PC-9 (cell line): Measurements from ENCODE around the gene CENPB. TPM values are rescaled to one million over a fixed set of nuclear protein-coding genes. Genes with fewer than 3 reads are reported as not detected.
A peak's percentile ranks its signal among the peaks of the same experiment; 100 is the strongest.

Experiments
- BruUV-seq: library from RNA; stranded (reverse); fragments of 400-500 nt; replicated peaks from 2 replicates; lab custom pipeline; 2021; lab: Mats Ljungman, UMichigan
- CTCF ChIA-PET: fragments of 300-600 bp; sonication (Branson Sonifier 250); formaldehyde crosslinking; loops from one replicate; lab custom pipeline; 2022; ENCODE audit warnings: antibody characterized with exemption; lab: Charles Lee
- POLR2A ChIA-PET: fragments of 300-600 bp; sonication (Branson Sonifier 250); formaldehyde crosslinking; loops from one replicate; lab custom pipeline; 2022; ENCODE audit warnings: antibody characterized with exemption; ENCODE audit not compliant: unreplicated experiment; lab: Charles Lee
- DNase-seq, 2 experiments: peaks; one replicate each; pipeline versions ENCODE4 v3.0.0 to v3.0.0-alpha.2; 2015 to 2022; ENCODE audit warnings: mixed read lengths in 1 of 2
- H2AFZ ChIP-seq: fragments of 200-600 bp; sonication (generic); 2 replicates; pipeline ENCODE4 v1.8.1; 2017; ENCODE audit warnings: antibody characterized with exemption
- H3F3A ChIP-seq: fragments of 200-600 bp; sonication (generic); 2 replicates; pipeline ENCODE4 v1.8.1; 2017; ENCODE audit warnings: antibody characterized with exemption, mild to moderate bottlenecking, low read depth; ENCODE audit not compliant: insufficient read depth
- H3K27ac ChIP-seq: fragments of 200-600 bp; sonication (generic); 2 replicates; pipeline ENCODE4 v1.6.1; 2016; ENCODE audit warnings: mixed run types
- H3K27me3 ChIP-seq: fragments of 200-600 bp; sonication (generic); 2 replicates; pipeline ENCODE4 v1.6.1; 2016; ENCODE audit warnings: low read depth, mixed run types; ENCODE audit not compliant: insufficient read depth
- H3K36me3 ChIP-seq: fragments of 200-600 bp; sonication (generic); 2 replicates; pipeline ENCODE4 v1.6.1; 2016; ENCODE audit warnings: low read depth, mixed run types
- H3K4me1 ChIP-seq: fragments of 200-600 bp; sonication (generic); replicated peaks from 2 replicates; pipeline ENCODE4 v1.6.1; 2016; ENCODE audit warnings: mixed run types; ENCODE audit not compliant: insufficient read depth
- H3K4me2 ChIP-seq: fragments of 200-600 bp; sonication (generic); 2 replicates; pipeline ENCODE4 v1.6.1; 2017; ENCODE audit warnings: mixed run types
- H3K4me3 ChIP-seq: fragments of 200-600 bp; sonication (generic); 2 replicates; pipeline ENCODE4 v1.6.1; 2016; ENCODE audit warnings: mixed run types
- H3K79me2 ChIP-seq: fragments of 200-600 bp; sonication (generic); 2 replicates; pipeline ENCODE4 v1.6.1; 2017; ENCODE audit warnings: low read depth, mixed run types
- H3K9me2 ChIP-seq: fragments of 200-600 bp; sonication (generic); 2 replicates; pipeline ENCODE4 v1.8.1; 2017; ENCODE audit warnings: mild to moderate bottlenecking; ENCODE audit not compliant: insufficient read depth
- H3K9me3 ChIP-seq: fragments of 200-600 bp; sonication (generic); 2 replicates; pipeline ENCODE4 v1.8.1; 2016; ENCODE audit warnings: low read depth; ENCODE audit not compliant: insufficient read depth
- H4K20me1 ChIP-seq: fragments of 200-600 bp; sonication (generic); 2 replicates; pipeline ENCODE4 v1.8.1; 2017; ENCODE audit not compliant: insufficient read depth
- CTCF ChIP-seq: fragments of 200-600 bp; sonication (generic); conservative IDR thresholded peaks from 2 replicates; pipeline ENCODE4 v1.6.1; 2017; ENCODE audit warnings: mixed run types, antibody characterized with exemption, mild to moderate bottlenecking, moderate library complexity
- EZH2 ChIP-seq: fragments of 200-600 bp; sonication (generic); IDR thresholded peaks from 2 replicates; pipeline ENCODE4 v1.8.0; 2017; ENCODE audit warnings: antibody characterized with exemption, low read depth
- intact Hi-C: fragments of 100-400 bp; cut with micrococcal nuclease; formaldehyde crosslinking; loops from one replicate; pipeline ENCODE4 v1.10.0; 2022; ENCODE audit not compliant: unreplicated experiment
- total RNA-seq: library from RNA; stranded (reverse); gene quantifications from 2 replicates; pipeline ENCODE4 v1.2.3, GENCODE V29; 2021

The CENPB gene
- total RNA-seq, 1 experiment from 2014 or later = 70.8 TPM

GRCh38 chr20:3751305-3751674, 35.2 kb downstream of the CENPB start:
- Histone ChIP-seq H3K4me3 (no peak overlapping the region), H3K79me2 (no peaks in the 10 kb centered on the region), H3F3A (no peaks in the 10 kb centered on the region), H2AFZ (no peak overlapping the region), H3K36me3 (no peaks in the 10 kb centered on the region), H3K9me2 (no peaks in the 10 kb centered on the region), H4K20me1 (no peaks in the 10 kb centered on the region), H3K9me3 (no peaks in the 10 kb centered on the region), H3K27me3 (no peaks in the 10 kb centered on the region), H3K27ac (no peak overlapping the region), H3K4me2 (no peak overlapping the region), H3K4me1 (no peaks in the 10 kb centered on the region)
- BruUV-seq = no TSS peak
- ChIA-PET POLR2A (no interaction called here), CTCF (interaction anchor here (0.9 kb wide), 1 partner anchor 15 kb away, joined by 5 read pairs; the partner anchor contains the start of gene ADISSP)
- TF ChIP-seq CTCF (no peak), EZH2 (no peak)
- intact Hi-C loops = no loop called here
- DNase-seq = no peak

- ChIA-PET POLR2A (interaction anchor here (0.6 kb wide), 1 partner anchor 84 kb away, joined by 4 read pairs; no protein-coding TSS in a partner anchor), CTCF (interaction anchor here (0.5 to 1.0 kb wide), 3 partner anchors 30 to 335 kb away, joined by 3 to 8 read pairs (median 3); no protein-coding TSS in a partner anchor)
- no peak overlapping the region for H3K4me2 ChIP-seq
- no peaks in the 10 kb centered on the region for H3F3A ChIP-seq
- TF ChIP-seq EZH2 (no peak), CTCF (peak; percentile 52)
- peak in 1 of 2 experiments; percentile 54 for DNase-seq
- H3K9me2 ChIP-seq = no peaks in the 10 kb centered on the region
- H3K27me3 ChIP-seq = no peaks in the 10 kb centered on the region
- no peaks in the 10 kb centered on the region for H3K4me1 ChIP-seq
- BruUV-seq = no TSS peak
- no peaks in the 10 kb centered on the region for H4K20me1 ChIP-seq
- intact Hi-C loops = no loop called here
- no peak overlapping the region for H3K27ac ChIP-seq
- H3K36me3 ChIP-seq = no peaks in the 10 kb centered on the region
- no peak overlapping the region for H2AFZ ChIP-seq
- no peak overlapping the region for H3K4me3 ChIP-seq
- H3K9me3 ChIP-seq = no peaks in the 10 kb centered on the region
- H3K79me2 ChIP-seq = no peaks in the 10 kb centered on the region
Observed at GRCh38 chr20:3749689-3750531, 36.6 kb downstream of the CENPB start.

- H3K4me3 ChIP-seq = no peak overlapping the region
- ChIA-PET CTCF (interaction anchor here (0.6 to 1.0 kb wide), 3 partner anchors 41 to 336 kb away, joined by 3 to 4 read pairs (median 3); no protein-coding TSS in a partner anchor), POLR2A (interaction anchor here (0.6 kb wide), 1 partner anchor 83 kb away, joined by 4 read pairs; no protein-coding TSS in a partner anchor)
- no peaks in the 10 kb centered on the region for H3K36me3 ChIP-seq
- H3K79me2 ChIP-seq = no peaks in the 10 kb centered on the region
- H2AFZ ChIP-seq = no peak overlapping the region
- no peak overlapping the region for H3K4me2 ChIP-seq
- no peak for TF ChIP-seq CTCF
- TF ChIP-seq EZH2 = no peak
- no peaks in the 10 kb centered on the region for H3K27me3 ChIP-seq
- no TSS peak for BruUV-seq
- DNase-seq = no peak
- H4K20me1 ChIP-seq = no peaks in the 10 kb centered on the region
- H3K9me3 ChIP-seq = no peaks in the 10 kb centered on the region
- H3K9me2 ChIP-seq = no peaks in the 10 kb centered on the region
- no peak overlapping the region for H3K27ac ChIP-seq
- H3F3A ChIP-seq = peaks cover 7% of the 10 kb centered on the region; the same call in 1 of the 2 replicates
- H3K4me1 ChIP-seq = no peaks in the 10 kb centered on the region
- intact Hi-C loops = no loop called here
Observed at GRCh38 chr20:3749087-3749688, 37.4 kb downstream of the CENPB start.
